ENCODE data around the gene NDUFA5.
"Not testable (repeated sequence)": the region's sequence is repeated elsewhere in the genome, so short reads cannot be mapped to it uniquely, and the experiment has no call there.

The NDUFA5 gene

DNA sequence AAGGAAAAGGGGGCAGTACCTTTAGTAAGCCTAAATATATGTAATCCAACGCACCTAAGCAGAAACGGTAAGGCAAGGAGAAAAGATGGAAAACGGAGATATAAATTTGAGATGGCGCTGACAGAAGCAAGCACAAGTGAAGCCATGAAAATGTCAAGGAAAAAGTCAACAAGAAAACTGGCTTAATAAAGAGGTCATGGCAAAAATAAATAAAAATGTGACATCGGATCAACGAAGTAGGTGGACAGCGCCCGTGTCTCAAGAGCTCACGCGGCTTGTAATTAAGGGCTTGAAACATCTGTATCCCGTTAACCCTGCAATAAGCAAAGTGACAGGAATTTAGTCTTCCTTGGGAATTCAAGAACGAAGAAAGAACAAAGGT, 611 bp downstream of the NDUFA5 start:
- no peak for DNase-seq (ENCODE audit: low spot score)

DNA sequence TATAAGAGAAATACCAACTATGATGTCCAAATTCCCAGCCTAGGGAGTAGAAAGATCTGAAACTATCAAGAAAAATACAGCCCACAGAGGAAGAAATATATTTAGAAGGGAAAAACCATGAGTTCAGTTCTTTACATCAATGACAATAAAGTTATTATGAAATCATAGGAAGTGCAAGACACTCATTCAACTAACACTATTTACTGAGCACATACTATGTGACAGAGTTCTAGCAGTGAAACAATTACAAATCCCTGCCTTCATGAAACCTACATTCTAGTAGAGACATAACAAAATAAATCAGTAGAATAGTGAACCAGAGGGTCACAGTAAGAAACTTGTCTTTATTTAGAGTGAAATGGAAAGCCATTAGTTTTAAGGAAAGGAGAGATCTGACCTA, 2.1 kb downstream of the NDUFA5 start:
- no peak for DNase-seq (ENCODE audit: low spot score)

DNA sequence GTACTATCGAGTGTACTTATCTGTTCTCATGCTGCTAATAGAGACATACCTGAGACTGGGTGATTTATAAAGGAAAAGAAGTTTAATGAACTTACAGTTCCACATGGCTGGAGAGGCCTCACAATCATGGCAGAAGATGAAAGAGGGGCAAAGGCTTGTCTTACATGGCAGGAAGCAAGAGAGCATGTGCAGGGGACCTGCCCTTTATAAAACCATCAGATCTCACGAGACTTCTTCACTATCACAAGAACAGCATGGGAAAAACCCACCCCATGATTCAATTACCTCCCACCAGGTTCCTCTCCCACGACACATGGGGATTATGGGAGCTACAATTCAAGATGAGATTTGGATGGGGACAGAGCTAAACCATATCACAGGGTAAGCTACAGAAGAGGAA, 4.5 kb downstream of the NDUFA5 start:
- no peak for DNase-seq (ENCODE audit: low spot score)

DNA sequence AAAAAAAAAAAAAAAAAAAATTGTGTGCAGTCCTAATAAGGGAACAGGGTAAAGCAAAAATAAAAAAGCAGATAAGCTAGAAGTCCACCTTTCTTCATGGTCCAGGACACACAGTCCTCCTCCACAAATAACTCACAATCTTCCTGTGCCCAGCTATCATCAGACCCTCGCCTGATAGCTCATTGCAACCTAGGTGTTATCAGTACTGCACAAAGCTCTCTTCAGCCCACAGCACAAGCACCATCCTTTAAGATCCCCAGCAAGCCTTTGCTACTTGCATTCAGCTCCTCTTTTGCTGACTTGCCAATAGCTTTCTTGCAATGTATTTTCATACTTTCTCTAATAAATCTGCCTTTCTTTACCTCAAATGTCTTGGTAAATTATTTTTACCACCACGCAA, 5.0 kb downstream of the NDUFA5 start:
- DNase-seq (ENCODE audit: low spot score), result no peak

DNA sequence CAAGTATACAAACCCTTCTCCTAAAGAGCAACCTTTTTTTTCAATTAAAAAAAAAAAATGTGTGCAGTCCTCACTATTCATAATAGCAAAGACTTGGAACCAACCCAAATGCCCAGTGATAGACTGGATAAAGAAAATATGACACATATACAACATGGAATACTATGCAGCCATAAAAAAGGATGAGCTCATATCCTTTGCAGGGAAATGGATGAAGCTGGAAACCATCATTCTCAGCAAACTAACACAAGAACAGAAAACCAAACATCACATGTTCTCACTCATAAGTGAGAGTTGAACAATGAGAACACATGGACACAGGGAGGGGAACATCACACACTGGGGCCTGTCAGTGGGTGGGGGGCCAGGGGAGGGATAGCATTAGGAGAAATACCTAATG, 5.5 kb downstream of the NDUFA5 start:
- DNase-seq (ENCODE audit: low spot score), result not testable (repeated sequence)

DNA sequence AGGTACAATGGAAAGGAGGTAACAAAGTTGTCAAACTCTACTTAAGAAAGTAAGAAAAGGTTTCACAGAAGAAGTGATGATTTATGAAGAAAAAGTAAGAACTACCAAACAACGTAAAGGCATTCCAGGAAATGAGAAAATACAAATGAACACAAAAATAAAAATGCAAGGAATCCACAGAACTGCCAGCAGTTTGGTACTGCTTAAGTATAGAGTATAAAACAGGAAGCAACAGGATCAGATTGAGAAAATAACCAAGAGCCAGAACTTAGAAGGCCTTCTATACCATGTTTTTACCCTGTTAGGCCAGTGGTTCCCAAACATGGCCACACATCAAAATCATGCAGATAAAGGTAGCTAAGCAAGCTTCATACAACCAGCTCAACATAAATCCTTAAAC, 9.2 kb downstream of the NDUFA5 start:
- DNase-seq (ENCODE audit: low spot score), result no peak

DNA sequence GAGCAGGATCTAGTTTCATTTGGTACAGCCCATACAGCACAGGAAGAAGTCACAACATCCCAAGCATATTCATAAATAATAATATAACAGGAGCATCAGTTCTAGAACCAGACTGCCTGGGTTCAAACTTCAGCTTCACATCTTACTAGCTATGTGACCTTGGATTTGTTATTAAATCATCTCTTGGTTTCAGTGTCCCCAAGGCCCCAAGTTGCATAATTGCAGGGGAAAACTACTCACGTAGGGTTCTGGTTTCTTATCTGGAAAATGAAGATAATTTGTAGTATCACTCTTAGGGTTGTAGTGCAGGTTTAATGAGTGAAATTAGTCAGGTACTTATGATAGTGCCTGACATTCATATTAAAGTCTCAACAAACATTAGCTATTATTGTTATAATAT, 17.7 kb downstream of the NDUFA5 start:
- DNase-seq (ENCODE audit: low spot score), result no peak

DNA sequence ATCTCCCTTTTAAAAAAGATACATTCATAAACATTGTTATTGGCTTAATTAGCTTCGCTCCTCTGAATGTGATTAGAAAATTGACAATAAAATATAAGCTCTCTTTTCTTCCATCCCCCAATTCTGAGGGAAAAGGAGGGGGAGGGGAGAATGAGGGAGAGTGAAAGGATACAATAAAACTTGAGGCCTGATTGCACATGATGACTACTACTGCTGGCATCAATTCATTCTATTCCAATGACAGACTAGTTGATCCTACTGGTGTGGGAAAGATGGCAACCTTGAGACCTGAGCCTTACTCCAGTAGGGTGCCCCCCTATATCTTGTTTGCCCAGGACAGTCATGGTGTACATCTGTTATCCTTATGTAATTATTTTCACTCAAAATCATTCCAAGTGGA, 18.7 kb downstream of the NDUFA5 start:
- no peak for DNase-seq (ENCODE audit: low spot score)

DNA sequence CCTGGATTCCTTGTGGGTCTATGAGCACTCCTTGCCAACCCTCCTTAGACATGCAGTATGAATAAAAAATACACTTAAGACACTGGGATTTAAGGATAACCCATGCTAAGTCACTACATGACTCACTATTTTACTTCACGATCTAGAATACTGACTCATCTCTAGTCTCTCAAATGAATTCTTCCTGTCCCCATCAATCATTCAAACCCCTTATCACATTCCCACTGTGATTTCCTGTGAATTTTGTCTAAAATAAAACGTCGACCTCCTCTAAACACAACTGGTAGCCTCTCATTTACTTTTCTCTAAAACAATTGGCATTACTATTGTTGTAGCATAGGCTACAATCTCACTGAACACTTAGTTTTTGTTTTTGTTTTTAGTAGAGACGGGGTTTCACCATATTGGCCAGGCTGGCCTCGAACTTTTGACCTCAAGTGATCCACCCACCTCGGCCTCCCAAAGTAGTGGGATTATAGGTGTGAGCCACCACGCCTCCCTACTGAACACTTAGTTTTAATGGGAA, 19.4 kb downstream of the NDUFA5 start:
- no peak for DNase-seq (ENCODE audit: low spot score)

DNA sequence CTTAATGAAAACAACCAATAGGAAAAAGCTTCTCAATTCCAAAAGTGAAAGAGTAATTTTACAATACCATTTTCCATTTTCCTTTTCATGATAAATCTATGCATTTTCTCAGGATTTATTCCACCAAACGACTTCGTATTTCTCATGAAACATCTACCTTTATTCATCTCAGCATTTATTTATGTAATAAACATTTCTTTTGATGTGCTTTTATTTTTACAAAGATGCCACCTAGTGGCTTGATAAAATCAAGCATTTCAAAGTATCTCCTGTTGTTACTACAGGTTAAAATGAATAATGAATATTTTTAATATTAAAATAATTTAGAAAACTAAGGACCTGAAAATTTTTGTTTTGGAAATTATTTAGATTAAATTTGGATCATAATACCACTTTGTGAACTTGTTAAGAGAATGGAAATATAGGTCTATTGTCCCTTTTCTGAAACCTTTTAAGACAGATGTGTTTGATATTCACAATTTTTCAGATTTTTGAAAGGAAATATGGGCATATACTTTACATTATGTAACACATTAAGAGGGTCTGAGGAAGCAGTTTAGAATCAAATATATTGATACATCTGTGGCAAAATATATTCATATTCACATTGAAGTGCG, 20.5 kb downstream of the NDUFA5 start:
- DNase-seq (ENCODE audit: low spot score), result peak; percentile 35

DNA sequence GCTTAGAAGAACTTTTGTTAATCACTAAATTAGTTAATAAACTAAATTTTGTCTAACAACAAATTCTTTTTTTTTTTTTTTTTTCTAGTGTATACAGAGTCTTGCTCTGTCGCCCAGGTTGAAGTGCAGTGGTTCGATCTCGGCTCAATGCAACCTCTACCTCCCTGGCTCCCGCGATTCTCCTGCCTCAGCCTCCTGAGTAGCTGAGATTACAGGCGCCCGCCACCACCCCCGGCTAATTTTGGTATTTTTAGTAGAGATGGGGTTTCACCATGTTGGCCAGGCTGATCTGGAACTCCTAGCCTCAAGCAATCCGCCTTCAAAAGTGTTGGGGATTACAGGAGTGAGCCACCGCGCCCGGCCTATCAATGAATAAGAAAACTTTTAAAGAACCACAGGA, 22.1 kb downstream of the NDUFA5 start:
- no peak for DNase-seq (ENCODE audit: low spot score)

DNA sequence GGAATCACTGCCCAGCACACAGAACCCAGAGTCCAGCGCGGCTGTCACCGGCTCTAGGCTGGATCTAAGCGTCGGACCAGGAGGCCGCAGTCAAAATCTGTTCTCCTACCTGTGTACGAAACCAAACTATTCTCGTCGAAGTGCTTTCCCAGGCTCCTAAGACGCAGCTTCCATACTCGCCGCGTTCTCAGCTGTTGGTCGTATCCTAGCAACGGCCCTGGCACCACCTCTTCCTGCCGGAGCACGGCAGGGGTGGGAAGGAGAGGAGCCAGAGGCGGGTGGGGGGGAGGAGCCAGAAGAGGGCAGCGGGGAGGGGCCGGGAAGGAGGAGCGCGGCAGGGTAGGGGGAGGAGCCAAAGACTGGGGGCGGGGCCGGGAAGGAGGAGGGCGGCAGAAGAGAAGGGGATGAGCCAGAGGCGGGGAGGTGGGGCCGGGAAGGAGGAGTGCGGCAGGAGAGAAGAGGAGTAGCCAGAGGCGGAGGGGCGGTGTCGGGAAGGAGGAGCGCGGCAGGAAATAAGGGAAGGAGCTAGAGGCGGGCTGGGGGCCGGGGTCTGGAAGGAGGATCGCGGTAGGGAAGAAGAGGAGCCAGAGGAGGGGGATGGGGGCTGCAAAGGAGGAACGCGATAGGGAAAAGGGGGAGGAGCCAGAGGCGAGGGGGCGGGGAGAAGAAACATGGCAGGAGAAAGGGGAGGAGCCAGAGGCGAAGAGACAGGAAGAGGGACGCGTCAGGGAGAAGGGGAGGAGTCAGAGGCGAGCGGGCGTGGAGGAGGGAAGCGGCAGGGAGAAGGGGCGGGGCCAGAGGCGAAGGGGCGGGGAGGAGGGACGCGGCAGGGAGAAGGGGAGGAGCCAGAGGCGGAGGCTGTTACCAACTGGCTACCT, 23.0 kb downstream of the NDUFA5 start, which contains the start of gene IQUB:
TSS of gene IQUB (minus strand) at position 213 of the 878 bp plus-strand sequence. CDS start 22,255 bp downstream, outside the sequence.
- peak; percentile 98 for DNase-seq (ENCODE audit: low spot score)

DNA sequence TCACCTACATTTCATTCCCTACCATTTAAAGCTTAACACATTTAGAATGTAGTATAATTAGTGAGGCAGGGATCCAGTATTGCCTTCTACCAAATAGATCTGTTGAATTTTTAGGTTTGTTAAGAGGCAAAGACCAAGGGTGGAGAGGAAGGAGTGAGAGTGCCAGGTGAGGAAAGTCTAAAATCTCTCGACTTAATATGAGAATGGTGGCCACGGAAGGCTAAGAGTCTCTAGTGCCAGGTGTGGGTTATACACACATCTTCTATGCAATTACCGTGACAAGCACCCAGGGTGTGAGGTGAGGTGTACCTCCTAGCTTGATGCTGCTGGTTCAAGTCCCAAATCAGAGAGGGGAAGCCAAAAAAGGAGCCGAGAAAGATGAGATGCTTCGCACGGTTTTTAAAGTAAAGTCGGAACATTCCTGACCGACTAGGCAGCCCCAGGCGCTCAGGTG, 23.7 kb downstream of the NDUFA5 start:
- no peak for DNase-seq (ENCODE audit: low spot score)

DNA sequence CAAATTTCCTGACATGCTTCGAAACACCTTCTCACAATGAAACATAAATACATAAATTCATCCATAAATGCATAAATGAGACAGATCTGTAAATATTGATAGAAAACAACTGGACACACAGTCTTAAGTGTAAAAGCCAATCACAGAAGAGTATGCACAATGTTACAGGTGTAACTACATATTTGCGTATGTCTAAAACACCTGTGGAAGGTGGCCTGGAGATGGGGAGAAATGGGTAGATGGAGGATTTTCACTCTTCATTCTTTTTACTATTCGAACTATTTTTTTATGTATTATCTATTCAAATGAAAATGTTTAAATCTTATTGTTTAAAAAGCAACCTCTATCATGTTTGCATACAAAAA, 24.1 kb downstream of the NDUFA5 start:
- DNase-seq (ENCODE audit: low spot score), result no peak

DNA sequence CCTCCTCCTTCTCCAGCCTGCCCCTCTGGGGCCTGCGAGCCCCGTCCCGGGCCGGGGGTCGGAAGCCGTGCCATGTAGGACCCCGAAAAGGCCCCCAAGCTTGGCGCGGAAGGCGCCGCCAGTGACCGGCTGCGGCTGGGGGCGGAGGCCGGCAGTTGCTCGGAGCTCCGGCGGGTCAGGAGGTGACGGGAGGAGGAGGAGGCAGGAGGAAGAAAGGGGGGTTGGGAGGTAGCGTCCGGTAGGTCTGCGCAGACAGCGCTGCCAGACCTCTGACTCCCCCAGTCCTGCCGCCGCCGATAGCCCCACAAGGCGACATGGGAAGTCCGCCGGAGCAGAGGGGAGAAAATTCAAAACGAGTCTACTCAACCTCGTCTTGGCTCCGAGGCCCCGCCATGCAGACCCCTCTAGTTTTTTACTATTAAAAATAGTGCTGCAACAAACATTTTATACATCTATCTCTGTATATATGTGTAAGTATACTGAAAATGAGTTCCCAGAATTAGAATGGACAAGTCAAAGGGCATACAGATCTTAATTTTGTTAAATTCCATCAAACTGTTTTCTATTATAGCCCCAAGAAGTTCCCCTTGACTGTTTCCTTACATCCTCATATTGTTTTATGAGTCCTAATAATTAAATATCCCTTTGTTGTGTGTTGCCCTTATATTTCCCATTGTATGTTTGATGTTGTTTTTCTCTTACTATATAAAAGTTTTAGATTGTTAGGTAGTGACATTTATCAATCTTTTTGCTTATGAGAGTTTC, 24.6 kb downstream of the NDUFA5 start:
- not testable (repeated sequence) for DNase-seq (ENCODE audit: low spot score)

DNA sequence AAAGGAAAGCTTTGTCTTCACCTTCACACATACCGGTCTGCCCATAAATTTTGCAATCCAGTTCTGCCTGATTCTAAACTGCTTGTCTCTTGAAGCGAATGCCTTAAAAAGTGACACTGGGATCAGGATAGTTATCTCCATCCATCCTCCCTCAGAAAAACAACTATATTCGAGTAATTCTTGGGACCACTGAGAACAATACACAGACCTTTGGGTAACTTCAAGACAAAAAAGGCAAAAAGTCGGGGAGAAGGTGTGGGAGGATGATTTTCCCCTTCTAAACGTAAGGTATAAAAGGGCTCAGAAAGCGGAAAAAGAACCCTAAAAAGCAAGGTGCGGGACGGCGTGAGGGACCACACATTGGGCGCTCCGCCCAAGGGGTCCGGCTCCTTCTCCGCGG, 25.3 kb downstream of the NDUFA5 start:
- not testable (repeated sequence) for DNase-seq (ENCODE audit: low spot score)

DNA sequence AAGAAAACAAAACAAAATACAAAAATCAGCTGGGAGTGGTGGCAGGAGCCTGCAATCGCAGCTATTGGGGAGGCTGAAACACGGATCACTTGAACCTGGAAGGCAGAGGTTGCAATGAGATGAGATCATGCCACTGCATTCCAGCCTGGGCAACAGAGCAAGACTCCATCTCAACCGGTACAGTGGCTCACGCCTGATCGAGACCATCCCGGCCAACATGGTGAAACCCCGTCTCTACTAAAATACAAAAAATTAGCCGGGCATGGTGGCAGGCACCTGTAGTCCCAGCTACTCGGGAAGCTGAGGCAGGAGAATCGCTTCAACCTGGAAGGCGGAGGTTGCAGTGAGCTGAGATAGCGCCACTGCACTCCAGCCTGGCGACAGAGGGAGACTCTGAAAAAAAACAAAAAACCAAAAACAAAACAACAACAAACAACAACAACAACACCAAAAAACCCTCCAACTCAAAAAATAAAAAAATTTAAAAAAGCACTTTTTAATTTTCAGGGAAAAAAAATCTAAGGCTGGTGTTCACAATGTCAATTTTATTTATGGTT, 27.5 kb downstream of the NDUFA5 start:
- DNase-seq (ENCODE audit: low spot score), result not testable (repeated sequence)

DNA sequence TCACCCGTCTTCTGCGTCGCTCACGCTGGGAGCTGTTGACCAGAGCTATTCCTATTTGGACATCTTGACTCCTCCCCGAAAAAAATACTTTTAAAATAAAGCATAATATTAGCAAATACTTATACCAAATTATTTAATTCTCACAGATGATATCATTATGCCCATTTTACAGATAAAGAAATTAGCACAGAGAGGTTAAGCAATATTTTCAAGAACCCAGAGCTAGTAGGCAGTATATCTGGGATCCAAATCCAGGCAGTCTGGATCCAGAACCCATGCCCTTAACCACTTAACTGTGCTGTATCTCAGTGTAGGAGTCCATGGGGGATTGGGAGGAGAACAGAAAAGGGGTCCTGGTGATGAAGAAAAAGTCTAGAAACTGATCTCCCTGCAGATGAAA, 29.4 kb downstream of the NDUFA5 start:
- DNase-seq (ENCODE audit: low spot score), result no peak

DNA sequence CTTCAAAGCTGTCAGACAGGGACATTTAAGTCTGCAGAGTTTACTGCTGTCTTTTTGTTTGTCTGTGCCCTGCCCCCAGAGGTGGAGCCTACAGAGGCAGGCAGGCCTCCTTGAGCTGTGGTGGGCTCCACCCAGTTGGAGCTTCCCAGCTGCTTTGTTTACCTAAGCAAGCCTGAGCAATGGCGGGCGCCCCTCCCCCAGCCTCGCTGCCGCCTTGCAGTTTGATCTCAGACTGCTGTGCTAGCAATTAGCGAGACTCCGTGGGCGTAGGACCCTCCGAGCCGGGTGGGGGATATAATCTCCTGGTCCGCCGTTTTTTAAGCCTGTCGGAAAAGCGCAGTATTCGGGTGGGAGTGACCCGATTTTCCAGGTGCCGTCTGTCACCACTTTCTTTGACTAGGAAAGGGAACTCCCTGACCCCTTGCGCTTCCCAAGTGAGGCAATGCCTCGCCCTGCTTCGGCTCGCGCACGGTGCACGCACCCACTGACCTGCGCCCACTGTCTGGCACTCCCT, 29.8 kb downstream of the NDUFA5 start:
- not testable (repeated sequence) for DNase-seq (ENCODE audit: low spot score)

DNA sequence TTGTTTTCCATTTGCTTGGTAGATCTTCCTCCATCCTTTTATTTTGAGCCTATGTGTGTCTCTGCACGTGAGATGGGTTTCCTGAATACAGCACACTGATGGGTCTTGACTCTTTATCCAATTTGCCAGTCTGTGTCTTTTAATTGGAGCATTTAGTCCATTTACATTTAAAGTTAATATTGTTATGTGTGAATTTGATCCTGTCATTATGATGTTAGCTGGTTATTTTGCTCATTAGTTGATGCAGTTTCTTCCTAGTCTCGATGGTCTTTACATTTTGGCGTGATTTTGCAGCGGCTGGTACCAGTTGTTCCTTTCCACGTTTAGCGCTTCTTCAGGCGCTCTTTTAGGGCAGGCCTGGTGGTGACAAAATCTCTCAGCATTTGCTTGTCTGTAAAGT, 31.1 kb downstream of the NDUFA5 start:
- not testable (repeated sequence) for DNase-seq (ENCODE audit: low spot score)

DNA sequence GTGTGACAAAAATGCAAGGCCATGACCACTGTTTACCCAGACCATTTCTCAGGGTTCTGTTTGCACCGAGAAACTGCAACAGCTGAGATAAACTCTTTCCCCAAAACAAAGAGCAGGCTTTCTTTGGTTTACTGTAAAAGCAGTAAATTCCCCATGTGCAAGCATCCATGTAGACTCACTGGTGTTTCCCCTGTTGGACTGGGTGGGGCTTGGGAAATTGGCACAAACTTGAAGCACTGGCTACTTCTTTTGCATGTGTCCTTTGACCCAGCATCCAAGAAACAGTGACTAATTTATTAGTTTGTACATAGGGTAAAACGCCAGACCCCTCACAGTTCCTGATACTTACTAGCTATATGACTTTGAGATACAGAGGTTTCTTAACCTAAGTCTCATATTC, 35.6 kb downstream of the NDUFA5 start:
- no peak for DNase-seq (ENCODE audit: low spot score)

DNA sequence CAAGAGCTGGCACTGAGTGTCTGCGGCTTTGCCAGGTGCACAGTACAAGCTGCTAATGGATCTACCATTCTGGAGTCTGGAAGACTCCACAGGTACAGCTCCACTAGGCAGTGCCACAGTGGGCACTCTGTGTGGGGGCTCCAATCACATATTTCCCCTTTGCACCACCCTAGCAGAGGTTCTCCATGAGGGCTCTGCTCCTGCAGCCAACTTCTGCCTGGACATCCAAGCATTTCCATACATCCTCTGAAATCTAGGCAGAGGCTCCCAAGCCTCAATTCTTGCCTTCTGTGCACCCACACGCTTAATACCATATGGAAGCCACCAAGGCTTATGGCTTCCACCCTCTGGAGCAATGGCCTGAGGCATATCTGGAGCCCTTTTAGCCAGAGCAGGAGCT, 52.4 kb downstream of the NDUFA5 start:
- DNase-seq (ENCODE audit: low spot score), result no peak

Measured in hematopoietic multipotent progenitor cell treated with erythropoietin and hydrocortisone succinate and interleukin-3 and kit ligand, for 15 days (in vitro differentiated cells).